ENCODE results near the gene SIRT4. TPM values are rescaled to one million over a fixed set of nuclear protein-coding genes. Genes with fewer than 3 reads are reported as not detected.

SIRT4 gene
- total RNA-seq, 6 experiments from 2014 or later = 0.56 to 4.1 (median 3.0) TPM

- H3K4me3 ChIP-seq = no peak overlapping the region
- WGBS (ENCODE audit: insufficient coverage, low coverage, low lambda C conversion rate, missing lambda C conversion rate) = 20% methylated on average over 1 of the region's 15 CpGs
- H3K27me3 ChIP-seq = no peaks in the 10 kb centered on the region
- no peak for DNase-seq
- peaks cover 0 to 19% (median 9%) of the 10 kb centered on the region in 4 donors for H3K4me1 ChIP-seq
- no peak overlapping the region for H3K27ac ChIP-seq
- H3K9me3 ChIP-seq = no peaks in the 10 kb centered on the region
- H3K36me3 ChIP-seq = no peaks in the 10 kb centered on the region
- ATAC-seq = no peak
- TF ChIP-seq POLR2A (IDR thresholded peaks at IDR 0.05) = no peak
- intact Hi-C loops (cut with DNase I) = no loop called here
Observed at GRCh38 chr12:120346031-120346430, 43.9 kb downstream of the SIRT4 start.

- no peak for ATAC-seq
- no peak for DNase-seq
- H3K4me3 ChIP-seq = no peak overlapping the region
- intact Hi-C loops (cut with DNase I) = no loop called here
- peaks cover 0 to 25% (median 11%) of the 10 kb centered on the region in 4 donors for H3K4me1 ChIP-seq
- no peaks in the 10 kb centered on the region for H3K36me3 ChIP-seq
- H3K27me3 ChIP-seq = no peaks in the 10 kb centered on the region
- 89% methylated on average over 4 of the region's 7 CpGs for WGBS (ENCODE audit: insufficient coverage, low coverage, low lambda C conversion rate, missing lambda C conversion rate)
- TF ChIP-seq, protein P1, sequence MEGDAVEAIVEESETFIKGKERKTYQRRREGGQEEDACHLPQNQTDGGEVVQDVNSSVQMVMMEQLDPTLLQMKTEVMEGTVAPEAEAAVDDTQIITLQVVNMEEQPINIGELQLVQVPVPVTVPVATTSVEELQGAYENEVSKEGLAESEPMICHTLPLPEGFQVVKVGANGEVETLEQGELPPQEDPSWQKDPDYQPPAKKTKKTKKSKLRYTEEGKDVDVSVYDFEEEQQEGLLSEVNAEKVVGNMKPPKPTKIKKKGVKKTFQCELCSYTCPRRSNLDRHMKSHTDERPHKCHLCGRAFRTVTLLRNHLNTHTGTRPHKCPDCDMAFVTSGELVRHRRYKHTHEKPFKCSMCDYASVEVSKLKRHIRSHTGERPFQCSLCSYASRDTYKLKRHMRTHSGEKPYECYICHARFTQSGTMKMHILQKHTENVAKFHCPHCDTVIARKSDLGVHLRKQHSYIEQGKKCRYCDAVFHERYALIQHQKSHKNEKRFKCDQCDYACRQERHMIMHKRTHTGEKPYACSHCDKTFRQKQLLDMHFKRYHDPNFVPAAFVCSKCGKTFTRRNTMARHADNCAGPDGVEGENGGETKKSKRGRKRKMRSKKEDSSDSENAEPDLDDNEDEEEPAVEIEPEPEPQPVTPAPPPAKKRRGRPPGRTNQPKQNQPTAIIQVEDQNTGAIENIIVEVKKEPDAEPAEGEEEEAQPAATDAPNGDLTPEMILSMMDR (IDR thresholded peaks at IDR 0.05) = no peak
- TF ChIP-seq POLR2A (IDR thresholded peaks at IDR 0.05) = no peak
- H3K27ac ChIP-seq = no peak overlapping the region
- H3K9me3 ChIP-seq = no peaks in the 10 kb centered on the region
Observed at GRCh38 chr12:120346681-120347080, 44.6 kb downstream of the SIRT4 start.

DNA sequence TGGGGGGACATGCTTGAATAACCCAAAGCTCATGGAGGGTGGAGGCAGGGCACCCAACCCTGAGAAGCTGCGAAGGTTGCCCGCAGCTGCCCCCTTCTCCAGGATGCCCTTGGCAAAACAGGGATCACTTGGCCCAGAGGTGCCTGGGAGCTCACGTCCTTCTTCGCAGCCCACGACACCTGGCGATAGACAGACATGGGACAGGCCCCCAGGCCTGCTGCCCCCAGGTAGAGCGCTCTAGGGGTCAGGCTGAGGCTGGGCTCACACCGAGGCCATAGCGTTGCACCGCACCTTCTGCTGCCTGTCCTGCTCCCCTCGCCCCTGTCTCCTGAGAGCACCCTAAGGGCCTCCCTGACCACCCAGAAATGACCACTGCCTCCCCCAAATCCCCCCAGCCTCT, 45.6 kb downstream of the SIRT4 start:
- WGBS (ENCODE audit: insufficient coverage, low coverage, low lambda C conversion rate, missing lambda C conversion rate) = no CpG with 5 or more reads among the region's 11 CpGs
- no peaks in the 10 kb centered on the region for H3K36me3 ChIP-seq
- DNase-seq = no peak

GRCh38 chr12:120350576-120351350, 48.6 kb downstream of the SIRT4 start:
- H3K36me3 ChIP-seq = no peaks in the 10 kb centered on the region
- H3K27me3 ChIP-seq = no peaks in the 10 kb centered on the region
- H3K27ac ChIP-seq = peak overlapping the region in 1 of 3 donors; percentile 61
- no peak for TF ChIP-seq POLR2A (IDR thresholded peaks at IDR 0.05)
- TF ChIP-seq, protein P1 (IDR thresholded peaks at IDR 0.05) = no peak
- 20% methylated on average over 8 of the region's 19 CpGs for WGBS (ENCODE audit: insufficient coverage, low coverage, low lambda C conversion rate, missing lambda C conversion rate)
- H3K4me3 ChIP-seq = peak overlapping the region in 1 of 3 donors; percentile 26
- intact Hi-C loops (cut with DNase I) = no loop called here
- ATAC-seq (peak; percentile 95 to 98 (median 96)), DNase-seq (peak; percentile 80 to 89 (median 89))
- peaks cover 0 to 17% (median 6%) of the 10 kb centered on the region in 4 donors for H3K4me1 ChIP-seq
- H3K9me3 ChIP-seq = no peaks in the 10 kb centered on the region

More for the DNA sequence above, 45.6 kb downstream of the SIRT4 start:
- Histone ChIP-seq H3K4me1 (peaks cover 0 to 17% (median 6%) of the 10 kb centered on the region in 4 donors), H3K9me3 (no peaks in the 10 kb centered on the region), H3K27me3 (no peaks in the 10 kb centered on the region), H3K4me3 (no peak overlapping the region), H3K27ac (no peak overlapping the region)
- TF ChIP-seq, protein P1 (IDR thresholded peaks at IDR 0.05) = no peak
- no peak for TF ChIP-seq POLR2A (IDR thresholded peaks at IDR 0.05)
- intact Hi-C loops (cut with DNase I) = no loop called here
- ATAC-seq = no peak

GRCh38 chr12:120352117-120352516, 50.0 kb downstream of the SIRT4 start:
- no peak for DNase-seq
- no peak overlapping the region for H3K4me3 ChIP-seq
- H3K36me3 ChIP-seq = no peaks in the 10 kb centered on the region
- H3K4me1 ChIP-seq = peaks cover 0 to 17% (median 6%) of the 10 kb centered on the region in 4 donors
- ATAC-seq = no peak
- no peaks in the 10 kb centered on the region for H3K27me3 ChIP-seq
- TF ChIP-seq, protein P1 (IDR thresholded peaks at IDR 0.05) = no peak
- no peak for TF ChIP-seq POLR2A (IDR thresholded peaks at IDR 0.05)
- WGBS (ENCODE audit: insufficient coverage, low coverage, low lambda C conversion rate, missing lambda C conversion rate) = 78% methylated on average over 5 of the region's 5 CpGs
- intact Hi-C loops (cut with DNase I) = no loop called here
- no peak overlapping the region for H3K27ac ChIP-seq
- H3K9me3 ChIP-seq = no peaks in the 10 kb centered on the region
